ENCODE results near the gene ANO6. TPM values are rescaled to one million over a fixed set of nuclear protein-coding genes. Genes with fewer than 3 reads are reported as not detected.

The ANO6 gene
- total and polyA plus RNA-seq, 4 donors, result 8.7 to 102 (median 40.5) TPM

DNA sequence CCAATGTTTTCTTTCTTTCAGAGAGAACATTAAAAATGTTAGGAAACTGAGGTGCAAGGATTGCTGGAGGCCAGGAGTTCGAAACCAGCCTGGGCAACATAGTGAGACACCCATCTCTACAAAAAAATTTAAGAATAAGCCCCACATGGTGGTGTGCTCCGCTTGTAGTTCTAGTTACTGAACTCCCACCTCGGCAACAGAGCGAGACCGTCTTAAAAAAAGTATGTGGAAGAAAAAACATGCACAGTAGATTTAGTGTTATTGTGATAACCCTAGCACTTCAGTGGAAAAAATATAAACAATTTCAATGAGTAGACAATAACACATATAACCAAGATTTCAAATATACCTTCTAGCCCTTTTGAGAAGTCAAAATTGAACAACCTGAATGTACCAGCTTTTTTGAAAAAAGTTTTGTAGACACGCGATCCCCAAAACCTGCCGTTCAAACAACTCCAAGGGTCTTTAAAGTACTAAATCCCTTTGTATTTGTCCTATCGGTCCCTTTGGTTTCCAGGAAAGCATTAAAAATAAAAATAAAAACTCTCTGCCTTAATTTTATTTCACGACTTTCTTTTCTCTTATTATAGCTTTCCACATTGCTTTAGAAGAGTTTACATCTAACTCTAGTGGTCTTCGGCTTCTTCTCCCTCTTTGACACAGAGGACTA is 1.0 kb upstream of the ANO6 start:
- 15 to 20% methylated on average over 11 of the region's 11 CpGs for WGBS, 2 donors
- Histone ChIP-seq H3K9ac (ENCODE audit: insufficient read depth in 1 of 2, low read length in 2 of 2) (peak overlapping the region in 1 of 2 donors; percentile 96), H3K9me3 (ENCODE audit: control insufficient read depth in 4 of 4, insufficient read depth in 3 of 4, low read length in 3 of 4) (no peaks in the 10 kb centered on the region), H3K27me3 (ENCODE audit: control insufficient read depth in 3 of 3, insufficient read depth in 3 of 3, low read length in 2 of 3) (no peaks in the 10 kb centered on the region), H3K27ac (ENCODE audit: low read depth in 1 of 2, low read length in 1 of 2) (peak overlapping the region; percentile 90 to 96), H3K4me3 (peak overlapping the region; percentile 82), H3K4me1 (ENCODE audit: control insufficient read depth in 5 of 5, insufficient read depth in 5 of 5, low read length in 5 of 5) (peaks cover 3 to 22% (median 4%) of the 10 kb centered on the region in 5 donors), H3K36me3 (ENCODE audit: control insufficient read depth in 4 of 4, insufficient read depth in 4 of 4, low read length in 4 of 4) (no peaks in the 10 kb centered on the region)
- DNase-seq (peak; percentile 36 to 78 (median 70)), ATAC-seq (ENCODE audit: insufficient read depth, low FRiP score) (no peak)
- TF ChIP-seq, protein P1, sequence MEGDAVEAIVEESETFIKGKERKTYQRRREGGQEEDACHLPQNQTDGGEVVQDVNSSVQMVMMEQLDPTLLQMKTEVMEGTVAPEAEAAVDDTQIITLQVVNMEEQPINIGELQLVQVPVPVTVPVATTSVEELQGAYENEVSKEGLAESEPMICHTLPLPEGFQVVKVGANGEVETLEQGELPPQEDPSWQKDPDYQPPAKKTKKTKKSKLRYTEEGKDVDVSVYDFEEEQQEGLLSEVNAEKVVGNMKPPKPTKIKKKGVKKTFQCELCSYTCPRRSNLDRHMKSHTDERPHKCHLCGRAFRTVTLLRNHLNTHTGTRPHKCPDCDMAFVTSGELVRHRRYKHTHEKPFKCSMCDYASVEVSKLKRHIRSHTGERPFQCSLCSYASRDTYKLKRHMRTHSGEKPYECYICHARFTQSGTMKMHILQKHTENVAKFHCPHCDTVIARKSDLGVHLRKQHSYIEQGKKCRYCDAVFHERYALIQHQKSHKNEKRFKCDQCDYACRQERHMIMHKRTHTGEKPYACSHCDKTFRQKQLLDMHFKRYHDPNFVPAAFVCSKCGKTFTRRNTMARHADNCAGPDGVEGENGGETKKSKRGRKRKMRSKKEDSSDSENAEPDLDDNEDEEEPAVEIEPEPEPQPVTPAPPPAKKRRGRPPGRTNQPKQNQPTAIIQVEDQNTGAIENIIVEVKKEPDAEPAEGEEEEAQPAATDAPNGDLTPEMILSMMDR (IDR thresholded peaks at IDR 0.05; ENCODE audit: control extremely low read depth, extremely low read depth), result no peak

DNA sequence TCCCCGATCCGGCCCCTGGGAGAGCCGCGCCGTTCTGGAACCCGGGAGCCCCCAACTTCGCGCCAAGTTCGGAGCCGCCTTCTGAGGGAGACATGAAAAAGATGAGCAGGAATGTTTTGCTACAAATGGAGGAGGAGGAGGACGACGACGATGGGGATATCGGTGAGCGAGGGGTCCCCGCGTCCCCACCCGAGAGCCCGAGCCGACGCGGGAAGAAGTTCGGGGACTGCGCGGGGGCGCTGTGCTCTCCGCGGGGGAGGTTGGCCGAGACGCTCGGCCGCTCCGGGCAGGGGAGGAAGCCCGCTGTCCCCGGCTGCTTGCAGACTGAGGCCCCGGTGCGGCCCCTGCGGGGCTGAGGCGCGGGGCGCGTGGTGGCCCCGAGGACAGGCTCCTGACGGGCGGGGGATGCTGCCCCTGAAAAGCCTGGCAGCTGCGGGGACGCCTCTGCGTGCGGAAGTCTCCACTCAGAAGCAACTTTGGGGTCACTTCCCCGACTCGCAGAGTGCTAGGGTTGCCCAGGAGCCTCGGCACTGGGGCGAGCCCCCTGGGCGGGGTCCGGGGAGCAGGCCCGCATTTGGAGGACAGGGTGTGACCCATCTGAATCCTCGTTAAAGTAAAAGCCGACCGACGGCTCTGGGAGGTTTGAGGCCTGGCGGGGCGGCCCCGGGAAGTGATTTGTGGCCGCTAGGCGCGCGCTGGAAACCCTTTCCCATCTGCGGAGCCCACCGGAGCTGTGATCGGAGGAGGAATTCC is 511 bp downstream of the ANO6 start:
- peak overlapping the region; percentile 90 to 96 for H3K27ac ChIP-seq (ENCODE audit: low read depth in 1 of 2, low read length in 1 of 2)
- TF ChIP-seq, protein P1 (IDR thresholded peaks at IDR 0.05; ENCODE audit: control extremely low read depth, extremely low read depth), result no peak
- H3K27me3 ChIP-seq (ENCODE audit: control insufficient read depth in 3 of 3, insufficient read depth in 3 of 3, low read length in 2 of 3), result no peaks in the 10 kb centered on the region
- peak; percentile 66 for ATAC-seq (ENCODE audit: insufficient read depth, low FRiP score)
- peak overlapping the region; percentile 69 to 96 for H3K9ac ChIP-seq (ENCODE audit: insufficient read depth in 1 of 2, low read length in 2 of 2)
- 0% methylated on average over 58 to 70 of the region's 70 CpGs for WGBS, 2 donors
- H3K9me3 ChIP-seq (ENCODE audit: control insufficient read depth in 4 of 4, insufficient read depth in 3 of 4, low read length in 3 of 4), result no peaks in the 10 kb centered on the region
- H3K4me1 ChIP-seq (ENCODE audit: control insufficient read depth in 5 of 5, insufficient read depth in 5 of 5, low read length in 5 of 5), result peaks cover 4 to 34% (median 13%) of the 10 kb centered on the region in 5 donors
- H3K36me3 ChIP-seq (ENCODE audit: control insufficient read depth in 4 of 4, insufficient read depth in 4 of 4, low read length in 4 of 4), result no peaks in the 10 kb centered on the region
- H3K4me3 ChIP-seq, result peak overlapping the region; percentile 82
- peak; percentile 74 to 78 (median 76) for DNase-seq

DNA sequence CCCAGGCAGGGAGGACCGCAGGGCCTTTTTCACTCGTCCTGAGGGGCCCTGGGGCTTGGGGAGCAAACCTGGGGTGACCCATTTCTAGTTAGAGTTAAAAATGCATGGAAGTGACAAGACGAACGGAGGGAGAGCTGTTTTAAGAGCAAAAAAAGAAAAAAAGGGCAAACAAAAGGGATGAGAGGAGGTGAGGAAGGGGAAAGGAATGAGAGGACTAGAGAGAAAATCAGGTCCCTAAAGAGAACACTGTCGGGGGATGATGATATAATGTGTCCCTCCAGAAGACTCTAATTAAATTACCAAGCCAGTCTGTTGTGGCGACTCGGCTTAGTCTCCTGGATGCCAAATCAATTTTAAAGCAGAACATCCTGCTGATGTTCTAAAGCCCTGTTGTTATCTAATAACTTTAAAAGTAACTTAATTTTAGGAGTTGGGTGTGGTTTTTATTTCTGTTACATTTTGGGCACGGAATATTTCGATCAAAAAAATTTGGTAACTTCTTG is 1.1 kb downstream of the ANO6 start:
- ATAC-seq (ENCODE audit: insufficient read depth, low FRiP score) (no peak), DNase-seq (no peak)
- Histone ChIP-seq H3K4me1 (ENCODE audit: control insufficient read depth in 5 of 5, insufficient read depth in 5 of 5, low read length in 5 of 5) (peaks cover 4 to 34% (median 13%) of the 10 kb centered on the region in 5 donors), H3K36me3 (ENCODE audit: control insufficient read depth in 4 of 4, insufficient read depth in 4 of 4, low read length in 4 of 4) (no peaks in the 10 kb centered on the region), H3K4me3 (peak overlapping the region; percentile 82), H3K27me3 (ENCODE audit: control insufficient read depth in 3 of 3, insufficient read depth in 3 of 3, low read length in 2 of 3) (no peaks in the 10 kb centered on the region), H3K27ac (ENCODE audit: low read depth in 1 of 2, low read length in 1 of 2) (peak overlapping the region; percentile 90 to 96), H3K9ac (ENCODE audit: insufficient read depth in 1 of 2, low read length in 2 of 2) (peak overlapping the region; percentile 69 to 96), H3K9me3 (ENCODE audit: control insufficient read depth in 4 of 4, insufficient read depth in 3 of 4, low read length in 3 of 4) (no peaks in the 10 kb centered on the region)
- 8 to 10% methylated on average over 9 of the region's 9 CpGs for WGBS, 2 donors
- TF ChIP-seq, protein P1 (IDR thresholded peaks at IDR 0.05; ENCODE audit: control extremely low read depth, extremely low read depth), result no peak
